ENCODE measurements around the gene C22orf15.

- TF ChIP-seq POLR2A (IDR thresholded peaks at IDR 0.05) (no peak), CTCF (IDR thresholded peaks at IDR 0.05 in 8 of 11, conservative IDR thresholded peaks at IDR 0.05 in 3 of 11) (no peak)
Observed at GRCh38 chr22:23715806-23716375, 46.9 kb upstream of the C22orf15 start.
